Activated CD4-positive, alpha-beta T cell treated with anti-CD3 and anti-CD28 coated beads for 4 hours (primary cell): ENCODE results near the gene MYOM3.

ENCODE experiments used
- DNase-seq, 2 donors: peaks; one replicate each; pipeline ENCODE4 v3.0.0-alpha.2; 2020

Gene MYOM3

DNA sequence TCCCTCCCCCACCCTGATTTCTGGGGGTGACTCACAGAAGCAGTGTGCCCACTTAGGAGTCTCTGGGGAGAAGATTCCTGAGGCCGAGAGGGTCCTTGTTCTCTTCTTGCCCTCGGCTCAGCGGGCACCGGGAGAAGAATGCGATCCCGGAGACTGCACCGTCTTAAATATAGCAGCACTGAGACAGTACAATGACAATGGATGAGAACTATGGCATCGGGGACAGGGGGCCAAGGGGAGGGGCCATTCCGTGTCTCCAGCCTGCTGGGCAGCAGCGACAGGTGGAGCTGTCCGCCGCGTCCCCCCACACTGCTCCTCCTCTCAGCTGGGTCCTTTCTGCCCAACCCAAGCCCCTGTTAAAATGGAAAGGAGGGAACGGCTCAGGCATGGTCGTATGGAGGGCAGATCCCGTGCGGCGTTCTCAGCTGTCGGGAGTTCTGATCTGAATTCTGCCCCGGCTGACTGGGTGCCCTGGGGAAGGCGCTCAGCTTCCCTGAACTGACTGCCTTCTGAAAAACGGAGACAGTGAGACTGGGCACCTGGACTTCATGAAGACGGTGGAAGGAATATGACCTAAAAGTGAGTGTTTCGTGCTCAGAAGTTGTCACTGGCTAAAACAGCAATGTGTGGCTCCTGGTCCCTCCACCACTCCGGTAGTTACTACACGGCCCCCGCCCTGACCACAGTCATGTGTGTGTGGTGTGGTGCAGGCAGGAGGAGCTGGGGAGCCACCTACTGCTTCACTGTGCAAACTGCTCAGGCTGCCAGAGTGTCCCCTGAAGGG, at the start of gene MYOM3:
TSS of gene MYOM3 (minus strand) at position 140 of the 784 bp plus-strand sequence. CDS start 3,499 bp downstream, outside the sequence.
- peak; percentile 16 to 27 for DNase-seq

DNA sequence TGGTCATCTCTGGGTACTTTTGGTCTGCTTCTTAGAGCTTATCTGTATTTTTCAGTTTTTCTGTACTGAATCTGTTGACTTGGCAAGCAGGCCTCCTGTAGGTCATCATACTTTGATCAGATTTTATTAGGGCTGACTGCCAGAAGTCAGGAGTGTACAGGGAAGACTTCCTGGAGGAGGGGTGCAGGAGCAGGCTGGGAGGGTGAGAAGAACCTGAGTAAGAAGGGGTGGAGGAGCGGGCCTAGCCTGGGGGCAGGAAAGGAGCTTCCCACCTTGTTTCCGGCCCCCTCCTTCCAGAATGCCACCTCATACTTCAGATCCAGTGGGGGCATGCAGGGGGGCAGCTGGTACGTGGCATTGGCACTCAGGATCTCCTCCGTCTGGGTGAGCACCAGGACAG, 49.3 kb upstream of the MYOM3 start:
- DNase-seq = no peak

DNA sequence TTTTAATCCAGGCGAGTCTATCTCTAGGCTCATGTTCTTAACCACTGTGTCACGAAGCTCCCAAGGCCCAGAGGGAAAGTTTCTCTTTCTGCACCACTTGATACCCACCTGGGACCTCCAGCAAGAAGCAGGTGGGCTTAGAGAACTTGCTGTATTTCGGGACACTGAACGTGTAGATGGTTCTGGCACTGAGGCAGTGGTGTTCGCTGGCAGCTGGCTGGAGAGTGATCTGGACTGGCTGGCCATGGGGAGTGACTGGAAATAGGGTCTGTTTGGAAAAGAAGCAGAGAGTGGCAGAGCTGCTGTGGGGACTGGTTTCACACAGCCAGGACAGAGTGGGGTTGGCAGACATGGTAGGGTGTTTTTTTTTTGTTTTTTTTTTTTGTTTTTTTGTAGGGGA, 47.4 kb upstream of the MYOM3 start:
- DNase-seq = no peak

DNA sequence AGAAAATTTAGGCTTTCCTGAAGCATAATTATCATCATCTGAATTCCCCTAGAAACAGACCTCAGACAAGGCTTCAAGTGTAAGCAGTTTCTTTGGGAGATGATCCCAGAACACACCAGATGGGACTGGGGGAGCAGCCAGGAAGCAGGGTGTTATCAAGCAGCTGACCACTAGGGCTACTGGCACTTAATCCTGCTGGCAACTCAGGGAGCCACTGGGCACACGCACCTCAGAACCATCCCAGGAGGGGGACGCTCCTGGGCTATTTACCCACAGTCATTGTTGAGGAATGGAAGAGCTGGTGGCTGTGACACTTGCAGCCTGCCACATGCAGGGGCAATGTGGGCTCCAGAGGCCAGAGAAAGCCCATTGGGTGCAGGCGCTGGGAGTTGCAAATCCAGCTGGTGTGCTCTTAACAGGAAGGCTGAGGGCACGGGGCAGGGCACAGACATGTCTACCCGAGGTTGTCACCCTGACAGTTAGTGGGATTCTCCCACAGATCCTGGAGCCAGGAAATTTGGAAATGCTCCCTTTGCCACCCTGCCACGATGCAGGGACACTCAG, 46.1 kb upstream of the MYOM3 start:
- no peak for DNase-seq

DNA sequence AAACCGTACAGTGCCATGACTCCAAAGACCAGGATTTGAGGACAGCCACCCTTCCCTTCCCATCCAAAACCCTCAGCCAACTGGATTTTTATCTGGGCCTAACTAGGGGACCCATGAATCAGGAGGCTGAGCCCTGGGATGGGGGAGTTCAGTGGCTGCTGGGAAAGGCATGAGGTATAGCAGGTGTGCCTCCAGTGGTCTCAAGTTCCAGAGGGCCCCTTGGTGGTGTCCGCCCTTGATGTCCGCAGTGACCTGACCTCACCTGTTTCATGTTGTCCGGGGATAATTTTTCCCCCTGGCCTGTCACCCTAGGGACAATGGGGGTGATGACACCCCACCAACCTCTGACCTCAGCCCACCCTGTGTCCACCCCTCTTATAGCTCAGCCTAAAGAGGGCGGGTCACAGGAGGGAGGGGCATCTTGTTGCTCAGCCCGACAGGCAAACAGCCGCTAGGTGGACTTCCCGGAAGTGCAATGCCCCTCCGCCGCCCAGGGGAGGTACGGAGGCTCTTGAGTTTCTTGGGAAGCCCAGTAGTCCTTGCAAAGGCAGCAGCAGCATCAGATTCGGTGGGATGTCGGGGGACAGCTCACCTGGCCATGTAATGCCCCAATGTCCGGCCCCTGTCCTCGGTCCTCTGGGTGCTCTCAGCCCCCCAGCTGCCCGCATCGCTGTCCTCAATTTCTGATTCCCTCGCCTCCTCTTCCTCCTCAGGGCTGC, 44.8 kb upstream of the MYOM3 start:
- DNase-seq = no peak

DNA sequence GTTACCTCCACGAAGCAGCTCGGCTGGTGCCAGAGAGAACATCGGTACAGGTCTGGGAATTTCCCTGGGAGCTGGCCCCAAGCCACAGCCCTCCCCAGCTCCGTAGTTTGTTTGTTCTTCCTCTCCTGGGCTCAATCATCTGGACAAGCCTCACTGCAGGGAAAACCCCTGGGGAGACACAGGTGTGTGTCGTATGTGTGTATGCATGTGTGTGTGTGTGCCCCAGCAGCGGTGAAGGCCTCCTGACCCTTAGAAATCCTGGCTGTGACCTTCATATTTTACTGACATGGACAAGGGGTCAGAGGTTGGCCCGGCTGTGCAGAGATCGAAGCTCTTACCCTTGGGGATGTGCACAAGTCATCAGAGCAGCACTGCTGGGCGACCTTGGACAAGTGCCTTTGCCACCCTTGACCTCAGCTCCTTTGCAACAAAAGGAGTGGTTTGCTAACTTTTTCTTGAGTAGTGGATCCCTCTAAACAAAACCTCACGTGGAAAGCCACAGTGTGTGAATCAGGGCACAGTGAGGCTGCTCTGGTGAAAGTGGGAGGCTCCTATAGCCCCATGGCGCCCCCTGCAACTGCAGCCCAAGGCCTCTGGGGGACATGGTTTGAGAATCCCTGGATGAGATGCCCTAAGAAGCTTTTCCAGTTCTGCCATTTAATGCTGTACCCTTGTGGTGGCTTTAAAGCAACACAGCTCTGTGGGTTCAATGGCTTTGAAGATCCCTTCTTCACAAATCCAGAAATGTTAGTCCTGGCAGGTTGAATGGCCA, 43.3 kb upstream of the MYOM3 start:
- DNase-seq = no peak

DNA sequence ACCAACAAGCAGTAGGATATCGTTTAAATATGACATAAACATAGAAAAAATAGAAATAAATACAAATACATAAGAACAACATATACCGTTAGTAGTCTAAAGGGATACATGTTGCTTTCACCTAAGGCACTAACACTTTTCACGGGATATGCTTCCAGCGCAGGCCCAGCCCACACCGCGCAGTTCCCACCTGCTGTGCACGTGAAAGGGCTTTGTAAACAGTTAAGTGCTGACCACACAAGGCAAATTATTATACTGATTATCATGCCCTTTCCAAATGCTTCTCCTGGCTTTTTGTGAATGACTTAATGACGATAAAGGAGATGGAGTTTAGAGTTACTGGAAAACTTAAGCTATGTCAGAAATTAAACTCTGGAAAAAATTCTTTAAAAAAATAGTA, 42.3 kb upstream of the MYOM3 start:
- DNase-seq = no peak

DNA sequence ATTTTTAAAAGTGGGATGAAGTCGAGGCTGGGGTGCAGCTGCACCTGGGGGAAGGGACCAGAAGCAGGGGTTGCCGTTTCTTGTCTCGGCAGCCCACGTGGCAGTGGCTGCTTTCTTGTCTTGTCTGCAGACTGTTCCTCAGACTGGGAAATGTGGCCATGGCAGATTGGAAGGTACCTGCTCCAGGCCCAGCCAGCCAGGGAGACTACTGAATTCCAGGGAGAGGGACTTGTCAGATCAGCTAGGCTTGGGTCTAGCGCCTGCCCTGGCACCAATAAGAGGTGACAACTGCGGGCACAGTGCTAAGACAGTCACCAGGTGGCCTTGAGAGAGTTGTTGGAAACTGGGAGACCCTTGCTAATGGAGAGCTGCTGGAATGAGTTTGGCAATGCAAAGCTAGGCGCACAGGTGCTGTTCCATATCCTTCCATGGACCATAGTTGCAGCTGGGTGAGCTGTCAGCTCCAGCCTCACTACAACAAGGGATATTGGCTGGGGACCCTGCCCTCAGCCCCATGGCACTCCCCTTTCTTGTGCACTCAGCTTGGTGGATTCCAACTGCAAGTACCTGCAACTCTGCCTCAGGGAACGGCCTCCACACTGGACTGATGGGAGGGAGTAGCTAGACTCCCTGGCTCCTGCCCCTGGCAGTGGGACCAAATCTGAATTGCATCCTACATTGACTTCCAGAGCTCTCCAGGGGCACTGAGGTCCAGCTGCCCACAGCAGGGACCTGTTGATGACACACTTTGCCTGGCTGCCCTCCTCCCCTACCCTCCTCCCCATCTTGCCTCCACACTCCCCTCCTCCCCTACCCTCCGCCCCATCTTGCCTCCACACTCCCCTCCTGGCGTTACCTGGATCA, 40.9 kb upstream of the MYOM3 start:
- DNase-seq = no peak

DNA sequence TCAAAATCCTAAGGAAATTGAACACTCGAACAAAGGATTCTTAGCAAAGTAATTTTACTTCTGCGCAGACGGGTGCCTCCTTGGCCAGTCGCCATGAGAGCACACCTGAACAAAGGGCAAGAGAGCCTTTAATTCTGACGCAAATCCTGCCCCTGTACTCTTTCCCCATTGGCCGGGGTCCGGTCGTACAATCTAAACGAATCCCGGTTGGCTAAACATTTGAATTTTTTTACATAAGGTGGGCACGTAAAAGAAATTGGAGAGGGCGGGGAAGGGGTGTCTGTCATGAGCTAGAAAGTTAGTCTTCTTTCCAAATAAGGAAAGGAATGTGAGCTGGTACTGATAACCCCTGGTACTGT, 39.2 kb upstream of the MYOM3 start:
- no peak for DNase-seq

DNA sequence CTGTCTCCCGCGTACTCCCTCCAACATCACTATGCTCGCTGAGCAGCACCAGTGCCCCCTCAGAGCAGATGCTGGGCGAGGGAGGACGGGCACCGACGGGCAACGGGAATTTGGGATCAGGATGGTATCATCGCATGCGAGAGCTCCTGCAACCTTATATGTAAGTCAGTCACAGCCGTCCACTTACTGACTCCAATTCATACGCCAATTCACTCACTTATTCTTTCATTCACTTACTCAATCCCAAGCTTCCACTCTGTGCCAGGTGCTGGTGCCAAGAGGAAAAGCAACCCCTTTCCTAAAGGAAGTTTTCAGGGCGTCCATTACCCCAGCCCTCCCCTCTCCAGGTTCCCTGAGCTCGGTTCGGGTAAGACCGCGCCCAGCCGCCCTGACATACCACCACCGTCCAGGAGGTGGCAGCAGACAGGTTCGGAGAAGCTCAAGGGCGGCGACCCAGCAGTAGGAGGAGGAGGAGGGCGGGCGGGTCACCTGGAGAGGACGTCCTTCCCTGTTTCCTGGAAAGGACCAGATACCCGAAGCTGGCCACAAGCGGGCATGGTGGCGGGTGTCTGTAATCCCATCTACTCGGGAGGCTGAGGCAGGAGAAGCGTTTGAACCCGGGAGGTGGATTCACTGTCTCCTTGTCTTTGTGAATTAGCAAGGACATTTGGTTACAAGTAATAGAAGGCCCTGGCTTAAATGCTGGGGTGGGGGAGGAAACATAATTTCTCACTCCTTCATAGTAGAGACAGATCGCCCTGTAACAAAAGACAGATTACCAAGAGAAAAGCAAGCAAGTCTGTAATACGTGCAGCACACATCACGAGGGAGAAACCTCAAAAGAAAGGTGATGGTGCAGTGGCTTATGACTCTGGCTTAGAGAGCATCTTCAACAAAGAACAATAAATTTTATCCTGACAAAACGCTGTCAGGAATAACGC, 38.6 kb upstream of the MYOM3 start:
- peak; percentile 78 to 91 for DNase-seq

DNA sequence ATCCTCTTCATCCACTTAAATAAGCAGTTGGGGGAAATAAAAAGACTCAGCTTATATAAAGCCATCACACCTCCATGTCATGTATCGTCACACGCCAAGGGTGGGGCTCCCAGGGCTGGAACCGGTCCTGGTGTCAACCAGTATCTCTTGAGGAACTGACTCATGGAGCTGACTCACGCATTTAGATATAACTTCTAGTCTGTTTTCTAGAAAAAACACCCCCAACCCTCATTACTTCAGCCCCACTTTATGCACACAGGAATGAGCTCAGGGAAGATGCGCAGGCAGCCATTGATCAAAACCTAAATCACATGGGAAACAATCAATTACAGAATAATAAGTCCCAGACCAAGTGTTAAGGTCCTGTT, 37.9 kb upstream of the MYOM3 start:
- DNase-seq = peak; percentile 41 to 53

DNA sequence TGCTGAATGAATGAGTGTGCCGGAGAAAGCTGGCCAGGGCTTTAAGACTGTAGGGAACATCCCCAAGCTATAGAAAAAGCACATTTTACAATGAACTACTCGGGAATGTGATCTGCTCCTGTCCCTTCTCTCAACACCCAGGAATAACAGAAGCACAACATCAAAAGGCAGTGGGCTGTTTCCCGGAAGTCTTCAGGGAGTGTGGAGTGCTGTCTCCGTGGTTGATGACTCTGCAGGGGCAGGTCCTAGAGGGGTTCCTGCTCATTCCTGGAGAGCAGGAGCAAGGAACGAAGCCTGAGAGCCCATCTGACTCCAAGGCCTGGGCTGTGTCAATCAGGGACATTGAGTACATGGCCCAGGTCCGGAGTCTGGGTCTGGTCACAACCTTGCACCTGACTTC, 35.9 kb upstream of the MYOM3 start:
- DNase-seq = no peak

DNA sequence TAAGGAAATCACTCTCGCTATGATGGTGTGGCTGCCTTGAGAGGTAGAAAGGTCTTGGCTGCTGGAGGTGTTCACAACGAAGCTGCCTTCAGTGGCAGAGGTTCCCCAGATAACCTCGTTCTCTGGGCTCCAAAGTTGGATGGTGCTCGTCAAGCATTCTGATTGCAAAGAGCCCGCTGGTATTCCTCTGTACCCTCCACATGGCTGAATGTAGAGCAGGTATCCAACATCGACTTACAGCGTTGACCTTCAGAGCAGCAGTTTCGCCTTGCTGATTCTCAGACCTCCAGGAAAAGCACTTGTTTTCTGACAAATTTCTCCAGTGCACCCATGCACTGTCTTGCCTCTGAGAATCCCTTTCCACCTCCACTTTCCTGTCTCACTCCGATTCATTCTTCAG, 35.3 kb upstream of the MYOM3 start:
- DNase-seq = no peak

DNA sequence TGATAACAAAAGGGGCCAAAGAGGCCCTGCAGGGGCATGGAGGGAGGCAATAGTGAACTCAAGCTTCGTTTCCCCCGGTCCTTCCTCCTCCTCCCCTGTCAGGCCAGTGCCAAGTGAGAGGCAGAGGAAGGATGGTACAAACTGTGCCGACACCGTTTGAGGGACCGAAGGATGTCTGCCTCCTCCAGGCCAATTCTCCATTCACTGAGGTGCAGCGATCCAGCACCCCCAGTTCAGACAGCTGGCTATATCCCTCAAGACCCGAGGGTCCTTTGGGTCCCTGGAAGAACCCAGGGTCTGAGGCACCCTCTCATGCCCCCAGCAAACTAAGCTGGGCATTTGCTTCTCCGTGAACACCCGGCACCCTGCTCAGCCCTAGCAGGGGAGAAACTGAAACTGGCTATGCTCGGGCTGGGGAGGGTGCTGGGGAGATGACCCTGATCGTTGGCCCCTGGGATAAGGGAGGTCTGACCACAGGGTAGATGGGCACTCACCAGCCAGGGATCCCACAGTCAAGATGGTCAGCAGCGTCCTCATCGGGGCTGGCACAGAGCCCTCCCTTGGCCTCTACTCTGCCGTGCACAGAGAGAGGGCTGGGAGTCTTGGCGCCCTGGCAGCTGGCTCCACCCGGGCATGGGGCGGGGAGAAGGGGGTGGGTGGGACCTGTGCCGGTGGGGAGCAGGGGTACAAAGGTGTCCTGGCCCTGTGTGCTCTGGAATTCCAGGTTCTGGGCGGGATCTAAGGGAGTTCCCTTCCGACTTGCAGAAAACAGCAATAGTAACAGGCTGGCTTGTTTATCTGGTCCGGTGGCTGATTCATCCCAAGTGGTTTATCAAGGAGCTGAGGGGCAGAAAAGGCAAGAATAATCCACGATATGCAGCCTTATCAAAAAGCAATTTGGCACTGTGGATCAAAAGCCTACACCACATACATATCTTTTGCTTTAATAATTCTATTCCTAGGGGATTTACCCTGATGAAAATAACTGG, 30.9 kb upstream of the MYOM3 start, which contains the start of gene IL22RA1:
TSS of gene IL22RA1 (minus strand) at position 595 of the 989 bp plus-strand sequence. CDS start at position 537, 58 bp downstream.
- no peak for DNase-seq

DNA sequence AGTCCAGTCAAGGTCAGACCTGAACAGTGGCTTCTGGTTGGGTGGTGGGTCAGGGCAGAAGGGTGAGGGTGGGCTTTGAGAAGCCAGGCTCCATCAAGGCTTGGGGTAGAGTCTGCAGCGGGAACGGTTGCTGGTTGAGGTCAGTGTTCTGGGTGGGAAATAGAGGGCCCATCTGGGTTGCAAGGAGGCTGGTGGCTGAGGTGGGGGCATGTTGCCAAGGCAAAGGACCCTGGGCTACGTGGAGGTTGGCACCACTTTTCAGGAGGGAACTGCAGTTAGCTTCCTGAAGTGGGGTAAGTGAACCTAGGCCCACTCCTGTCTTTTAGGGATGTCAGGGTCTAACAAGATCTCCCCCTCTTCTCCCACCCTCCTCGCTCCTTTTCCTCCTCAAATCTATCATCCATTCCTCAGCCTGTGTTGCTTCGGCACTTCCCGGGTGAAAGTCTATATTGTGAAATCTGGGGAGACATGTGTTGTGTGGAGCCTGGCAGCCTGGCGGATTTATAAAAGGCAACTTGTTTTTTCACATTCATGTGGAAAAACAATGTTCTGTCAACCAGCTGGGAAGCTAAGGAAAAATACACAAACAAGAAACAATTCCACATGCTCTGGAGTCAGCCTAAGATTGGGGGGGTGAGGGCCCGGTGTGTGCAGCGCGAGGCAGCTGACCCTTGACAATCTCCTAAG, 29.5 kb upstream of the MYOM3 start:
- no peak for DNase-seq

DNA sequence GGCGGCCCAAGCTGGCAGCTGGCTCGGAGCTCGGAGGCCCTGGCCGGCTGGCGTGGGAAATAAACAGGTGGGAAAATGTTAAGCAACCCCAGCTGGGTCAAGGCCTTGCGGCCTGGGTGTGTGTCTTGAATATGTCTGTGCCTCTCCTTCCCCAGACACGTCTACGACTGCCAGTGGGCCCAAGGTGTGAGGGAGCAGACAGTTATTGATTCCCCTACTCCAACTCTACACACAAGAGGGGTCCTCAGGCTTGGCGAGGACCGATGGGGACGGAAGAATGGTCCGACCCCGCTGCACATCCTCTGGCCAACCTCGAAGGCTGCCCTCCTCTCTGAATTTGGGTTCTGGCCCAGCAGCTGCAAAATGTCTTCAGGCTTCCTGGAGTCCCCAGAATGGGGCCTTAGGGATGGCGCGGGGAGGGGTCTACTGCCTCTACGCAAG, 28.8 kb upstream of the MYOM3 start:
- no peak for DNase-seq

DNA sequence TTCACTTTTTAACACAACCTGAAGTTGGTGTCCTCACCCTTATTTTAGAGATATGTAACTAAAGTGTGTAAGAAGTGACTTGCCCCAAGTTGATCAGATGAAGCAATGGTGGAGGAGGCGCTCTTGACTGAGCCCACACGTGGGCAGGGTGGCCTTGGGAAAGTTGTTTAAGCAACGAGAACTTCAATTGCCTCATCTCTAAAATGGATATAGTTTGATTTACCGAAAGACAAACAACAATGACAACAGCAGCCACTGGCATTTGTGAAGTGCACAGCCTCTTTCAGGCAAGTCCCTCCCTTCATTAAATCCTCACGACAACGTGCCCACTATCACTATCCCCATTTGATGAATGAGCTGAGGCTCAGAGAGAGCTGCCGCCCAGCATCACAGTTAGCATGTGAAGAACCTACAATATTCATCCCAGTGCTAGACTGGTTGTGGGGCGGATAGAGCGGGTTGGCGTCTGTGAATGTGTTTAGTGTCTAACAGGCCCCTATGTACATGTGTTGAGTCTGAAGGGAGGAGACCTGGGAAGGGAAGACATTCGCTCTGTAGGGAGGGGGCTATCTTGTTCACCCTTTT, 28.0 kb upstream of the MYOM3 start:
- no peak for DNase-seq

DNA sequence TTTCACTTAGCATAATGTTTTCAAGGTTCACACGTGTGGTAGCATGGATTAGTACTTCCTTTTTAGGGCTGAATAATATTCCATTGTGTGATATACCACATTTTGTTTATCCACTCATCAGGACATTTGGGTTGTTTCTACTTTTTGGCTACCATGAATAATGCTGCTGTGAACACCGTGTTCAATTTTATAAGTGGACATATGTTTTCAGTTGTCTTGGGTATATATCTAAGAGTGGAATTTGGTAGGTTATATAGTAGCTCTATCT, 27.2 kb upstream of the MYOM3 start:
- DNase-seq = no peak
